Trophoblast cell (in vitro differentiated cells and primary cell): ENCODE results near the gene LSG1.

Experiments
- DNase-seq, 2 donors: peaks; one replicate each; pipeline ENCODE4 v3.0.0-alpha.2; 2016
- H2AFZ ChIP-seq: 2 replicates; pipeline ENCODE4 v1.6.1; 2013; ENCODE audit warnings: low read length, moderate library complexity, mild to moderate bottlenecking; ENCODE audit not compliant: insufficient read depth, poor library complexity
- H2AK5ac ChIP-seq: 2 replicates; pipeline ENCODE4 v1.6.1; 2013; ENCODE audit warnings: mild to moderate bottlenecking, low read length
- H2BK120ac ChIP-seq: 2 replicates; pipeline ENCODE4 v1.6.1; 2013; ENCODE audit warnings: low read length, mild to moderate bottlenecking, moderate library complexity; ENCODE audit not compliant: insufficient read depth, poor library complexity
- H2BK12ac ChIP-seq: 2 replicates; pipeline ENCODE4 v1.6.1; 2013; ENCODE audit warnings: mild to moderate bottlenecking, low read length, moderate library complexity
- H2BK5ac ChIP-seq: 2 replicates; pipeline ENCODE4 v1.6.1; 2013; ENCODE audit warnings: low read length, low read depth, moderate library complexity, mild to moderate bottlenecking; ENCODE audit not compliant: poor library complexity
- H3K14ac ChIP-seq: 2 replicates; pipeline ENCODE4 v1.6.1; 2013; ENCODE audit warnings: mild to moderate bottlenecking, low read length
- H3K18ac ChIP-seq: 2 replicates; pipeline ENCODE4 v1.6.1; 2013; ENCODE audit warnings: mild to moderate bottlenecking, low read length
- H3K23ac ChIP-seq: 2 replicates; pipeline ENCODE4 v1.6.1; 2013; ENCODE audit warnings: low read length
- H3K27ac ChIP-seq: 2 replicates; pipeline ENCODE4 v1.5.1; 2013; ENCODE audit warnings: low read depth, mild to moderate bottlenecking, inconsistent platforms, low read length, moderate library complexity
- H3K27me3 ChIP-seq: 2 replicates; pipeline ENCODE4 v1.6.1; 2013; ENCODE audit warnings: inconsistent platforms, mild to moderate bottlenecking, low read length, moderate library complexity; ENCODE audit not compliant: insufficient read depth
- H3K36me3 ChIP-seq, 2 experiments: 1 replicate in 1 of 2; 2 replicates in 1 of 2; pipeline ENCODE4 v1.6.1; 2013; ENCODE audit warnings: low read length in 2 of 2, mild to moderate bottlenecking in 2 of 2, moderate library complexity in 1 of 2; ENCODE audit not compliant: insufficient read depth in 2 of 2, control insufficient read depth in 1 of 2
- H3K4ac ChIP-seq: 2 replicates; pipeline ENCODE4 v1.6.1; 2013; ENCODE audit warnings: low read depth, mild to moderate bottlenecking, low read length, moderate library complexity
- H3K4me1 ChIP-seq, 2 experiments: 1 replicate in 1 of 2; 2 replicates in 1 of 2; pipeline ENCODE4 v1.6.1; 2013; ENCODE audit warnings: low read length in 2 of 2, mild to moderate bottlenecking in 2 of 2, moderate library complexity in 1 of 2; ENCODE audit not compliant: insufficient read depth in 2 of 2, control insufficient read depth in 1 of 2
- H3K4me2 ChIP-seq: 2 replicates; pipeline ENCODE4 v1.6.1; 2013; ENCODE audit warnings: inconsistent platforms, mild to moderate bottlenecking, low read length, moderate library complexity
- H3K4me3 ChIP-seq: 2 replicates; pipeline ENCODE4 v1.5.1; 2013; ENCODE audit warnings: mild to moderate bottlenecking, low read depth, low read length, inconsistent platforms
- H3K79me1 ChIP-seq: one replicate; pipeline ENCODE4 v1.6.1; 2013; ENCODE audit warnings: low read length
- H3K79me2 ChIP-seq: 2 replicates; pipeline ENCODE4 v1.6.1; 2013; ENCODE audit warnings: low read length, mild to moderate bottlenecking; ENCODE audit not compliant: control insufficient read depth, insufficient read depth, poor library complexity
- H3K9ac ChIP-seq: 2 replicates; pipeline ENCODE4 v1.6.1; 2013; ENCODE audit warnings: mild to moderate bottlenecking, low read length
- H3K9me3 ChIP-seq: 2 replicates; pipeline ENCODE4 v1.6.1; 2013; ENCODE audit warnings: low read depth, mild to moderate bottlenecking, control low read depth, inconsistent platforms, low read length; ENCODE audit not compliant: insufficient read depth
- H4K12ac ChIP-seq: 2 replicates; pipeline ENCODE4 v1.6.1; 2013; ENCODE audit warnings: low read depth, mild to moderate bottlenecking, low read length, moderate library complexity
- H4K8ac ChIP-seq: 2 replicates; pipeline ENCODE4 v1.6.1; 2013; ENCODE audit warnings: low read depth, mild to moderate bottlenecking, low read length, moderate library complexity
- H4K91ac ChIP-seq: one replicate; pipeline ENCODE4 v1.6.1; 2013; ENCODE audit warnings: low read depth, mild to moderate bottlenecking, low read length, moderate library complexity
- whole genome bisulfite sequencing: extraction: QIAGEN DNeasy Blood & Tissue Kit; methylation state at CpG from one replicate; pipeline ENCODE4 v1.1.7; 2013; ENCODE audit warnings: missing lambda C conversion rate; ENCODE audit not compliant: insufficient read length, insufficient coverage; ENCODE audit errors: extremely low coverage; 5-methylcytosine and 5-hydroxymethylcytosine counted together

Gene LSG1

DNA sequence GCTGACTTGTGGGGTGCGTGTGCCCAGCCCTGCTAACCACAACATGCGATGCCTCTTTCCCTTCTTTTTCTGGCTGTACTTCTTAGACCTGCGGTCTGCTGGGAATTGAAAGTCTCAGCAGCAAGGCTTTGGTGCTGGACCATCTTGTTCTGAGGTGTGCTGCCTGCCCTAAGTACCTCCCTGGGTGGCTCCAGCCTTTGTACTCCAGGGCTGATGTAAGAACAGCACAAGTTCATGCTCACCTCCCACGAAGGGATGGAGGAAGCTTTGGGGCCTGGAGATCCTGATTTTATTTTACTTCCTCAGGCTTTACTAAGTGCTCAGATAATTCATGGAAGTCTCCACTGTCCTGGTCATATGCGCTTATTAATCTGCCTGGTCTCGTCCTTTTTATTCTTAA is 42.6 kb upstream of the LSG1 start:
- Histone ChIP-seq H3K9ac (no peak overlapping the region), H3K79me2 (no peaks in the 10 kb centered on the region), H3K27me3 (no peaks in the 10 kb centered on the region), H3K4ac (no peak overlapping the region), H3K79me1 (peaks cover 9% of the 10 kb centered on the region), H3K18ac (no peak overlapping the region), H2BK12ac (peak overlapping the region; percentile 9), H2AK5ac (no peak overlapping the region), H2BK120ac (no peak overlapping the region), H3K27ac (no peak overlapping the region), H4K91ac (peak overlapping the region; percentile 4), H3K23ac (no peak overlapping the region), H4K8ac (no peak overlapping the region), H4K12ac (no peak overlapping the region), H3K4me2 (no peak overlapping the region), H3K14ac (no peak overlapping the region), H2AFZ (no peak overlapping the region), H2BK5ac (no peak overlapping the region), H3K9me3 (no peaks in the 10 kb centered on the region), H3K4me3 (no peak overlapping the region), H3K36me3 (no peaks in the 10 kb centered on the region), H3K4me1 (peaks cover 15 to 18% of the 10 kb centered on the region in 2 experiments)
- peak; percentile 45 to 56 for DNase-seq
- WGBS = no CpG with 5 or more reads among the region's 6 CpGs

DNA sequence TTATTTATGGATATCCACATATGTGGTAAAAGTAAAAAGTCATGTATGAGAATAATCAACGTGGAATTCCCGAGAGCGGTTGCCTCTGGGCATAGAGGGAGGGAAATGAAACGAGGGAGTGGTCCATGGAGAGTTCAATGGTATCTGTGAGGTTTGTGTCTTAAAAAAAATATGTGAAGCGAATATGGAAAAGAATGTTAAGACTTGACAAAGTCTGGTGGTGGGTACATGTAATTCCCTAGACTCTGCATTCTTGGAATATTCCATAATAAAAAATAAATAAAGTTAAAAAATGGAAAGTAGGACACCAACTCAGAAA is 42.1 kb upstream of the LSG1 start:
- H2BK5ac ChIP-seq = no peak overlapping the region

DNA sequence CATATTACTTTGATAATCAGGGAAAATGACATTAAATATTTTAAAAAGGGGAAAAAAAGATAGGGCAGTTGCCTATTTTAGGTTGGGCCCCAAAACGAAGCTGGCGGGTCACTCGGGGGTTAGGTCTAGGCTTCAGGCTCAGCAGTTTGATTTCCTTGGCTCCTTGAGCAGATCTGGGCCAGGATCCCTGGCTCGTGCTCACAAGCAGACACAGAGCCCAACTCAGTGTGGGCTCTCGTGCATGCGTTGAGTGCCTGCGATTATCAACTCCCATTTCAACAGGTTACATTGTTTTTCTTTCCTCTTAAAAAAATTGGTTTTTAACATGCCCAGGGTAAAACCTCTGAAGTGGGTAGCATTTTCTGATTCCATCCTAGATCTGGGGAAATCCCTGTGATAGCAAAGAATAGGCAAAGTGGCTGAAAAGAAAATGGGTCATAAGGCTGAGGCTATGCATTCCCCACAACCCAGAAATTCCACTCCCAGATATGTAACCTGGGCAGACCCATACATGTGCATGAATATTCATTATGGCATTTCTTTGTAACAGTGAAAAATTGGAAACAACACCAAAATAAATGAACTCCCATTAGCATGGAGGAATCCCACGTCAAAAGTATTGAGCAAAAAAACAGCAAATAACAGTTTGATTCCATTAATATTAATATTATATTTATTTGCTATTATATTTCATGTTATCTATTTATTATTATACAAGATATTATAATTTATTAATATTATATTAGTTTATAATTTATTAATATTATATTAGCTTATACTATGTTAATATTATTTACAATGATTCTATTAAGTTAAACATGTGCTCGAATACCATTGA is 41.5 kb upstream of the LSG1 start:
- H3K79me1 ChIP-seq = peaks cover 9% of the 10 kb centered on the region
- no peak overlapping the region for H2BK12ac ChIP-seq
- H3K14ac ChIP-seq = peak overlapping the region; percentile 29
- H3K23ac ChIP-seq = no peak overlapping the region
- H4K8ac ChIP-seq = no peak overlapping the region
- H2AFZ ChIP-seq = no peak overlapping the region
- peak; percentile 76 to 86 for DNase-seq
- no peak overlapping the region for H2BK5ac ChIP-seq
- no peaks in the 10 kb centered on the region for H3K36me3 ChIP-seq
- no peak overlapping the region for H3K9ac ChIP-seq
- H3K4me1 ChIP-seq = peaks cover 15 to 18% of the 10 kb centered on the region in 2 experiments
- no peaks in the 10 kb centered on the region for H3K9me3 ChIP-seq
- no peak overlapping the region for H3K18ac ChIP-seq
- H4K12ac ChIP-seq = no peak overlapping the region
- H3K79me2 ChIP-seq = no peaks in the 10 kb centered on the region
- H2AK5ac ChIP-seq = no peak overlapping the region
- no peak overlapping the region for H3K4ac ChIP-seq
- no peak overlapping the region for H4K91ac ChIP-seq
- H3K4me3 ChIP-seq = no peak overlapping the region
- WGBS = no CpG with 5 or more reads among the region's 9 CpGs
- H3K4me2 ChIP-seq = no peak overlapping the region
- H3K27me3 ChIP-seq = no peaks in the 10 kb centered on the region
- peak overlapping the region; percentile 56 for H2BK120ac ChIP-seq
- H3K27ac ChIP-seq = no peak overlapping the region

More for the DNA sequence above, 42.1 kb upstream of the LSG1 start:
- no peak overlapping the region for H2AK5ac ChIP-seq
- H4K12ac ChIP-seq = no peak overlapping the region
- no peaks in the 10 kb centered on the region for H3K27me3 ChIP-seq
- peak; percentile 55 to 74 for DNase-seq
- H2BK12ac ChIP-seq = no peak overlapping the region
- H3K36me3 ChIP-seq = no peaks in the 10 kb centered on the region
- H2BK120ac ChIP-seq = no peak overlapping the region
- H3K4me1 ChIP-seq = peaks cover 15 to 18% of the 10 kb centered on the region in 2 experiments
- H3K27ac ChIP-seq = no peak overlapping the region
- H3K79me1 ChIP-seq = peaks cover 9% of the 10 kb centered on the region
- H3K4me3 ChIP-seq = no peak overlapping the region
- 100% methylated on average over 1 of the region's 5 CpGs for WGBS
- H3K23ac ChIP-seq = no peak overlapping the region
- no peak overlapping the region for H3K4me2 ChIP-seq
- H4K91ac ChIP-seq = no peak overlapping the region
- no peaks in the 10 kb centered on the region for H3K9me3 ChIP-seq
- H2AFZ ChIP-seq = no peak overlapping the region
- no peak overlapping the region for H3K4ac ChIP-seq
- no peak overlapping the region for H3K9ac ChIP-seq
- H4K8ac ChIP-seq = no peak overlapping the region
- no peaks in the 10 kb centered on the region for H3K79me2 ChIP-seq
- H3K14ac ChIP-seq = no peak overlapping the region
- no peak overlapping the region for H3K18ac ChIP-seq

DNA sequence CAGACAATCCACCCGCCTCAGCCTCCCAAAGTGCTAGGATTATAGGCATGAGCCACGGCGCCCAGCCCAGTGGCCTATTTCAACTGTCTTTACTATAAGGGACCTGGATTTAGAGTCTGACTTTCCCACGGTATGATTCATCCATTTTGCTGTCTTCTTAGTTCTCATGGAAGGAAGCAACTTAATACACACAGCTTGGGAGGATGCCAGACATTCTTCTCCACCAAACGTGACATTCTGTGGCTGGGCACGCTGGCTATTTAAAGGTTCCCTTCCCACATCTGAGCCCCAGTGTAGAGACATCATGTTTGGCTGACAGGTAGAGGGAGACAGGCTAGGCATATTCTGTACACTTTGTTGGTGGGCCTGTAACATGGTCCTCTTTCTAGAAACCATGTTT is 39.9 kb upstream of the LSG1 start:
- peak overlapping the region; percentile 55 for H4K91ac ChIP-seq

More for the DNA sequence above, 39.9 kb upstream of the LSG1 start:
- Histone ChIP-seq H2BK12ac (no peak overlapping the region), H3K4me2 (no peak overlapping the region), H3K4ac (no peak overlapping the region), H3K14ac (no peak overlapping the region), H3K9me3 (no peaks in the 10 kb centered on the region), H2BK5ac (no peak overlapping the region), H3K27me3 (no peaks in the 10 kb centered on the region), H2BK120ac (no peak overlapping the region), H4K12ac (no peak overlapping the region), H2AFZ (no peak overlapping the region), H3K9ac (no peak overlapping the region), H3K23ac (no peak overlapping the region), H3K4me3 (no peak overlapping the region), H2AK5ac (no peak overlapping the region), H3K79me2 (no peaks in the 10 kb centered on the region), H3K4me1 (peaks cover 17 to 21% of the 10 kb centered on the region in 2 experiments), H3K27ac (no peak overlapping the region), H3K79me1 (peaks cover 9% of the 10 kb centered on the region), H4K8ac (no peak overlapping the region), H3K36me3 (no peaks in the 10 kb centered on the region), H3K18ac (no peak overlapping the region)
- DNase-seq = peak; percentile 86 to 94
- no CpG with 5 or more reads among the region's 6 CpGs for WGBS
